Osteoblast (primary cell): ENCODE measurements around the gene MSANTD2. TPM values are rescaled to one million over a fixed set of nuclear protein-coding genes. Genes with fewer than 3 reads are reported as not detected.
A peak's percentile ranks its signal among the peaks of the same experiment; 100 is the strongest.

Source experiments
- DNase-seq: peaks from one replicate; pipeline ENCODE4 v3.0.0; 2011; ENCODE audit warnings: low spot score, mixed read lengths; ENCODE audit not compliant: insufficient read length; ENCODE audit errors: missing footprints
- H2AFZ ChIP-seq: 2 replicates; pipeline ENCODE4 v1.6.0; 2011; ENCODE audit warnings: mild to moderate bottlenecking, low read length
- H3K27ac ChIP-seq: 2 replicates; pipeline ENCODE4 v1.5.1; 2011; ENCODE audit warnings: mild to moderate bottlenecking, low read depth, low read length, moderate library complexity
- H3K27me3 ChIP-seq: 2 replicates; pipeline ENCODE4 v1.6.0; 2012; ENCODE audit warnings: mild to moderate bottlenecking, control low read depth, inconsistent platforms, low read length, moderate library complexity; ENCODE audit not compliant: insufficient read depth
- H3K36me3 ChIP-seq: 2 replicates; pipeline ENCODE4 v1.5.1; 2011; ENCODE audit warnings: mild to moderate bottlenecking, low read length, control low read depth, moderate library complexity; ENCODE audit not compliant: insufficient read depth
- H3K4me1 ChIP-seq: 2 replicates; pipeline ENCODE4 v1.5.1; 2011; ENCODE audit warnings: mild to moderate bottlenecking, low read length, control low read depth, moderate library complexity; ENCODE audit not compliant: insufficient read depth
- H3K4me2 ChIP-seq: 2 replicates; pipeline ENCODE4 v1.6.0; 2011; ENCODE audit warnings: mild to moderate bottlenecking, low read length; ENCODE audit not compliant: insufficient read depth
- H3K4me3 ChIP-seq: fragments of 200-600 bp; sonication (generic); 3 replicates; pipeline ENCODE4 v1.5.1; 2012; ENCODE audit warnings: mild to moderate bottlenecking, low read length, inconsistent platforms; ENCODE audit not compliant: insufficient read depth
- H3K79me2 ChIP-seq: 2 replicates; pipeline ENCODE4 v1.6.0; 2012; ENCODE audit warnings: mild to moderate bottlenecking, low read length, control low read depth, inconsistent platforms; ENCODE audit not compliant: insufficient read depth
- H3K9me3 ChIP-seq: 2 replicates; pipeline ENCODE4 v1.5.1; 2011; ENCODE audit warnings: low read depth, low read length, control low read depth
- H4K20me1 ChIP-seq: 2 replicates; pipeline ENCODE4 v1.6.0; 2012; ENCODE audit warnings: mild to moderate bottlenecking, low read length, control low read depth; ENCODE audit not compliant: insufficient read depth
- total RNA-seq: library from RNA; depleted of rRNA; stranded (reverse); fragments of >200 nt; gene quantifications from 2 replicates; pipeline ENCODE4 v1.2.3, GENCODE V29; 2012
- TF ChIP-seq, protein P1 (sequence below): IDR thresholded peaks from 2 replicates; pipeline ENCODE4 v1.5.1; 2011; ENCODE audit warnings: mild to moderate bottlenecking, low read depth, low read length, moderate library complexity; ENCODE audit errors: extremely low read depth

The MSANTD2 gene
- total RNA-seq, result 10.6 and 10.9 TPM in 2 replicates

DNA sequence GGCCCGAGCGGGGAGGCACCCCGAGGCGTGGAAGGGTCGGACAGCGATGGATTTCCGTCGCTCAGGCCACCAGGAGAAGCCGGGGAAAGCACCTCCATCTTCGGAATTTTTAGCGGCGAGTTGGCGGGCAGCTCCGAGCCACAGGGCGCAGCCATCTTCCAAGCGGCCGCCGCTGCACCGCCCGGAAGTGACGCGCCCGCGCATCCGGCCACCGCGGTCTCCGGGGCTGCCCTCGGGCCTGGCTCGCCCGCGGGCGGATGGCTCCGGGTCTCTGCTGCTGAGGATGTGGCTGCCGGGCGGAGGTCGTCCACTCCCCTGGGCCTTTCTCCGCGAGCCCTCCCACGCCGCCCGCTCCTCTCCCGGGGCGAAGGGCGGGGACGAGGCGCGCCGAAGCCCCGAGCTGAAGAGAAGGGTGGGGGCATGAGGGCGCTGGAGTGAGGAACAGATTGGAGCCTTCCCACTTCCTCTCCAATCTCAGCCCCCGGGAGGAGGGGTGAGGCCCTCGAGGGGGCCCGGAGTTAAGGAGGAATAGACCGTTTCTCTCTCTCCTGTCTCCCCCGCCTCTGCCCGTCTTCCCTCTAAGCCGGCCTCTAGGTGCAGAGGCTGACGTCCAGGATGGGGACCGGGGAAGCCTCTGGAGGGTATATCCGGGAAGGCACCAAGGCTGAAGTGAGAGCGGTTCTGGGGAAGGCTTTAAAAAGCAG is at the start of gene MSANTD2:
Gene MSANTD2, minus strand, starts transcription at position 181 of the 704 bp plus-strand sequence. Its CDS starts 26 bp downstream, at position 155.
- peak; percentile 97 for DNase-seq
- H3K9me3 ChIP-seq, result no peaks in the 10 kb centered on the region
- H3K4me1 ChIP-seq, result peaks cover 24% of the 10 kb centered on the region
- TF ChIP-seq, protein P1, sequence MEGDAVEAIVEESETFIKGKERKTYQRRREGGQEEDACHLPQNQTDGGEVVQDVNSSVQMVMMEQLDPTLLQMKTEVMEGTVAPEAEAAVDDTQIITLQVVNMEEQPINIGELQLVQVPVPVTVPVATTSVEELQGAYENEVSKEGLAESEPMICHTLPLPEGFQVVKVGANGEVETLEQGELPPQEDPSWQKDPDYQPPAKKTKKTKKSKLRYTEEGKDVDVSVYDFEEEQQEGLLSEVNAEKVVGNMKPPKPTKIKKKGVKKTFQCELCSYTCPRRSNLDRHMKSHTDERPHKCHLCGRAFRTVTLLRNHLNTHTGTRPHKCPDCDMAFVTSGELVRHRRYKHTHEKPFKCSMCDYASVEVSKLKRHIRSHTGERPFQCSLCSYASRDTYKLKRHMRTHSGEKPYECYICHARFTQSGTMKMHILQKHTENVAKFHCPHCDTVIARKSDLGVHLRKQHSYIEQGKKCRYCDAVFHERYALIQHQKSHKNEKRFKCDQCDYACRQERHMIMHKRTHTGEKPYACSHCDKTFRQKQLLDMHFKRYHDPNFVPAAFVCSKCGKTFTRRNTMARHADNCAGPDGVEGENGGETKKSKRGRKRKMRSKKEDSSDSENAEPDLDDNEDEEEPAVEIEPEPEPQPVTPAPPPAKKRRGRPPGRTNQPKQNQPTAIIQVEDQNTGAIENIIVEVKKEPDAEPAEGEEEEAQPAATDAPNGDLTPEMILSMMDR, result no peak
- H4K20me1 ChIP-seq, result peaks cover 16% of the 10 kb centered on the region
- peak within 1 kb of the TSS; percentile 87 for H3K27ac ChIP-seq
- peak within 1 kb of the TSS; percentile 87 for H3K4me3 ChIP-seq
- peaks cover 45% of the 10 kb centered on the region for H3K79me2 ChIP-seq
- no peaks in the 10 kb centered on the region for H3K36me3 ChIP-seq
- peak within 1 kb of the TSS; percentile 94 for H2AFZ ChIP-seq
- peak within 1 kb of the TSS; percentile 98 for H3K4me2 ChIP-seq
- no peaks in the 10 kb centered on the region for H3K27me3 ChIP-seq

DNA sequence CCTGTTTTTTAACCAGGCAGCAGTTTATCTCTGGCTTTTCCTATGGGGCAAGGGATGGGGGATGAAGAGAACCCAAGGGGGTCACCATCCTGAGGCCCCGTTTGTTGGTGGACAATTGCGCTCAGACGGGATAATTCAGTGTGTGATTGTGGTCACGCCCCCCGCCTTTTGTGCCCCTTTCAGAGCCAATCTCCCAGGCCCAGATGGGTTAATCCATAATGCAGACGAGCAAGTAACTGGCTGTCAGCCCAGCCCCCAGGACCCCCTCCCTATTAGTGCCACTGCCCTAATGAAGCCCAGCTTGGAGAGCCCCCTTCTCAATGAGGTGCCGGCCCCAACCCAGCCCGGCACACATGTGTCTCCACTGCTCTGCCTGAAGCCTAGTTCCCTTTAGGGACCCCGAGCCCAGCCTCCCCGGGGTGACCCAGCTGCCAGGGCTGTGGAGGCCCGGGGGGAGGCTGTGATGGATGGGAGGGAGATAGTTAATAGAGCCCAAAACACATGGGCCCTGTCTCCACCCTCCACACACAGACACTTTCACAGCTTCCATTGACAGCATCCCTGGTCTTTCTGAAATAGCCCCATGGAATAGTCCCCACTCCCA is 46.0 kb upstream of the MSANTD2 start:
- Histone ChIP-seq H3K36me3 (no peaks in the 10 kb centered on the region), H4K20me1 (no peaks in the 10 kb centered on the region), H3K9me3 (peaks cover 2% of the 10 kb centered on the region), H3K4me2 (no peak overlapping the region), H2AFZ (no peak overlapping the region), H3K4me3 (no peak overlapping the region), H3K27ac (no peak overlapping the region), H3K79me2 (no peaks in the 10 kb centered on the region), H3K4me1 (no peaks in the 10 kb centered on the region), H3K27me3 (peaks cover 98% of the 10 kb centered on the region)
- TF ChIP-seq, protein P1, result no peak
- no peak for DNase-seq

DNA sequence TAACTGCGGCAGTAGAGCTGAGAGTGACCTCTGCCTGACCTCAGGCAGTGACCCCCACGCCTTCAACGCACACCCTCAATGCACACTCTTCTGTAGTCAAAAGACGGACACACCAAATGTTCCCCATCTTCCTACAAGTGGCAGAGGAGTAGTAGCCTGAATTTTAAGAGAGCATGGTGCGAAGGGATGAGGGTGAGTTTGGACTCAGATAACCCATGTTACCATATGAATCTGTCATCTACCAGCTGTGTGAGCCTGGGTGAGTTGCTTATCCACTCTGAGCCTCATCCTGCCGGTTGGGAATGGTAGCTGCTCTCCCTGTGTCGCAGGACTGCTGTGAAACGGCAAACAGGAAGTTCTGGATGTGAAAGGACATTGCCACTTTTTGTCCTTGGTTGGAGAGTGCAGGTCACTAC is 44.5 kb upstream of the MSANTD2 start:
- Histone ChIP-seq H4K20me1 (no peaks in the 10 kb centered on the region), H3K36me3 (no peaks in the 10 kb centered on the region), H2AFZ (no peak overlapping the region), H3K4me2 (no peak overlapping the region), H3K4me3 (no peak overlapping the region), H3K4me1 (no peaks in the 10 kb centered on the region), H3K9me3 (peaks cover 2% of the 10 kb centered on the region), H3K27me3 (peaks cover 98% of the 10 kb centered on the region), H3K27ac (no peak overlapping the region), H3K79me2 (no peaks in the 10 kb centered on the region)
- DNase-seq, result peak; percentile 58
- TF ChIP-seq, protein P1, result no peak

DNA sequence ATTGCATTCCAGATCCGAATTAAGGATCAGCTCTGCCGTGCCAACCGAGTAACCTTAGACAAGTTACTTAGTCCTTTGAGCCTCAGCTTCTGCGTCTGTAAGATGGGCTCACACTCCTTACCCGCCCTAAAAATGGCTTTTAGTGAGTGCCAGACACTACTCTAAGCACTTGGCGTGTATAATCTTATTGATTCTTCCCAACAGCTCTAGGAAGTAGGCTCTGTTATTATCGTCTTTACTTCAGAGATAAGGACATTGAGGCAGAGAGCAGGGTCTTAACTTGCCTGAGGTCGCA is 43.4 kb upstream of the MSANTD2 start:
- H3K4me2 ChIP-seq, result no peak overlapping the region
- no peaks in the 10 kb centered on the region for H3K79me2 ChIP-seq

More for the DNA sequence above, 43.4 kb upstream of the MSANTD2 start:
- peak; percentile 47 for DNase-seq
- no peak overlapping the region for H2AFZ ChIP-seq
- H3K27ac ChIP-seq, result no peak overlapping the region
- H3K36me3 ChIP-seq, result no peaks in the 10 kb centered on the region
- no peaks in the 10 kb centered on the region for H3K4me1 ChIP-seq
- H3K27me3 ChIP-seq, result peaks cover 98% of the 10 kb centered on the region
- no peaks in the 10 kb centered on the region for H4K20me1 ChIP-seq
- TF ChIP-seq, protein P1, result no peak
- H3K9me3 ChIP-seq, result peaks cover 2% of the 10 kb centered on the region
- no peak overlapping the region for H3K4me3 ChIP-seq
